ENCODE measurements around the gene CATSPER1.
A peak's percentile ranks its signal among the peaks of the same experiment; 100 is the strongest.

CATSPER1 gene

DNA sequence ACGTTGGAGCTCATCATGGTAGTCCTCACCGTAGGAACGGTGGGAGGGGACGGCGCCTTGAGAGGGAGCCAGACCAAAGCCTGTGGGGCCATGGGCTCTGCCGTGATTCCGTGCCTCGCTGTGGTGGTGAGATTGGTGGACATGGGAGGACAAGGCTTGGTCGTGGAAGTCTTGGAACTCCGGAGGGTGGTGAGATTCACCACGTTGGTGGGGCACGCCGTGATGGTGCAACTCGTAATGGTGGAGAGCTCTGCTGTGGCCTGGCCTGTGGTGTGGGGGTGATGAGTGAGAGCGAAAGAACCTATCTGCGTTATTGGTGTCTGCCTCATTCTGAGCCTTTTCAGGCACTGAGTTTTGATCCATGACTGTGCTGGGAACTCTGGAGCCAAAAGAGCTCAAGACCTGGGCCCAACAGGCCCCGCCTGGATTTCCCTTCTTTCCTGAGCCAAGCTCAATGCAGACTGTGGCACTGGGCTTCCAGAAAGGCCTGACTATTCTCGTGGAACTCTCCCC lies at the start of gene CATSPER1:
CATSPER1 (minus strand) TSS at position 463 of the 513 bp plus-strand sequence; CDS start at position 363, 100 bp downstream.
- Histone ChIP-seq H3K4me3 (ENCODE audit: low read length) (no peak within 1 kb of the TSS), H3K9ac (ENCODE audit: low read depth, low read length) (no peak within 1 kb of the TSS), H3K36me3 (ENCODE audit: insufficient read depth, low read depth, low read length) (no peaks in the 10 kb centered on the region), H3K4me1 (ENCODE audit: insufficient read depth, low read length) (no peaks in the 10 kb centered on the region), H3K27me3 (ENCODE audit: insufficient read depth, low read length) (peaks cover 26% of the 10 kb centered on the region), H3K9me3 (ENCODE audit: insufficient read depth, low read depth, low read length) (no peaks in the 10 kb centered on the region), H3K27ac (ENCODE audit: low read length) (no peak within 1 kb of the TSS)

GRCh38 chr11:66075273-66075672 lies 49.0 kb upstream of the CATSPER1 start:
- no peaks in the 10 kb centered on the region; the same call in 1 of the 2 replicates for H3K27me3 ChIP-seq (ENCODE audit: insufficient read depth, low read length)
- no peak overlapping the region for H3K4me3 ChIP-seq (ENCODE audit: low read length)
- peaks cover 5% of the 10 kb centered on the region; the same call in 1 of the 2 replicates for H3K36me3 ChIP-seq (ENCODE audit: insufficient read depth, low read depth, low read length)
- no peak overlapping the region for H3K27ac ChIP-seq (ENCODE audit: low read length)
- no peaks in the 10 kb centered on the region for H3K9me3 ChIP-seq (ENCODE audit: insufficient read depth, low read depth, low read length)
- H3K4me1 ChIP-seq (ENCODE audit: insufficient read depth, low read length) = peaks cover 5% of the 10 kb centered on the region; the same call in 1 of the 2 replicates
- H3K9ac ChIP-seq (ENCODE audit: low read depth, low read length) = no peak overlapping the region

DNA sequence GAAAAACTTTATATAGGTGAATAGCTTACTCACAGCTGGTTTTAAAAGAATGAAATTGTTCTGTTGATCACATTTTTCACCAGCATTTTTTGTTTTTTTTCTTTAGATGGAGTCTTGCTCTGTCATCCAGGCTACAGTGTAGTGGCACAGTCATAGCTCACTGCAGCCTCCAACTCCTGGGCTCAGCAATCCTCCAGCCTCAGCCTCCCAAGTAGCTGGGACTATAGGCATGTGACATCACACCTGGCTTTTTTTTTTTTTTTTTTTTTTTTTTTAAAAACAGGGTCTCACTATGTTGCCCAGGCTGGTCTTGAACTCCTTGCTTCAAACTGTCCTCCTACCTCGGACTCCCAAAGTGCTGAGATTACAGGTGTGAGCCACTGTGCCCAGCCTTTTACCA lies 47.4 kb upstream of the CATSPER1 start:
- H3K27ac ChIP-seq (ENCODE audit: low read length) = no peak overlapping the region

DNA sequence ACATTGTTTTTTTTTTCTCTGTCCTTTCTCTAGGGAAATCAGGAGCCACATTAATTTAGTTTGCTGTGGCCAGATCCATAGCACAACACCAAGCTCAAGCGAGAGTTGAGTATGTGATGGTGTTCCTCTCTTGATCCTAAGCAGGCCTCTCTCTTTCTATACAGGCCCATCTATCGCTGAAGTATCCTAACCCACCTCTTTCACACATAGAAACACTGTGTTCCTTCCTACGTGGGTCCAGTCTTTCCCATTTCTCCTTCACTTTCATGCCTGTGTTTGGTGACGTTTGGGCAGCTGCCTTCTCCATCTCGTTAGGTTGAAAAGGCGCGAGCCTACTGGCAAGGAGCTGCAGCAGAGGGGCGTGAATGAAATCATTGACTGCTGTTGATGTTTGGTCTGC lies 46.2 kb upstream of the CATSPER1 start:
- H3K4me1 ChIP-seq (ENCODE audit: insufficient read depth, low read length) = peaks cover 11% of the 10 kb centered on the region
- peaks cover 22% of the 10 kb centered on the region for H3K36me3 ChIP-seq (ENCODE audit: insufficient read depth, low read depth, low read length)
- no peak overlapping the region for H3K27ac ChIP-seq (ENCODE audit: low read length)
- no peak overlapping the region for H3K4me3 ChIP-seq (ENCODE audit: low read length)
- H3K27me3 ChIP-seq (ENCODE audit: insufficient read depth, low read length) = no peaks in the 10 kb centered on the region; the same call in 1 of the 2 replicates
- H3K9me3 ChIP-seq (ENCODE audit: insufficient read depth, low read depth, low read length) = no peaks in the 10 kb centered on the region
- no peak overlapping the region for H3K9ac ChIP-seq (ENCODE audit: low read depth, low read length)

More for the DNA sequence above, 47.4 kb upstream of the CATSPER1 start:
- no peaks in the 10 kb centered on the region; the same call in 1 of the 2 replicates for H3K27me3 ChIP-seq (ENCODE audit: insufficient read depth, low read length)
- peaks cover 11% of the 10 kb centered on the region for H3K4me1 ChIP-seq (ENCODE audit: insufficient read depth, low read length)
- no peaks in the 10 kb centered on the region for H3K9me3 ChIP-seq (ENCODE audit: insufficient read depth, low read depth, low read length)
- H3K4me3 ChIP-seq (ENCODE audit: low read length) = no peak overlapping the region
- no peak overlapping the region for H3K9ac ChIP-seq (ENCODE audit: low read depth, low read length)
- H3K36me3 ChIP-seq (ENCODE audit: insufficient read depth, low read depth, low read length) = peaks cover 11% of the 10 kb centered on the region

DNA sequence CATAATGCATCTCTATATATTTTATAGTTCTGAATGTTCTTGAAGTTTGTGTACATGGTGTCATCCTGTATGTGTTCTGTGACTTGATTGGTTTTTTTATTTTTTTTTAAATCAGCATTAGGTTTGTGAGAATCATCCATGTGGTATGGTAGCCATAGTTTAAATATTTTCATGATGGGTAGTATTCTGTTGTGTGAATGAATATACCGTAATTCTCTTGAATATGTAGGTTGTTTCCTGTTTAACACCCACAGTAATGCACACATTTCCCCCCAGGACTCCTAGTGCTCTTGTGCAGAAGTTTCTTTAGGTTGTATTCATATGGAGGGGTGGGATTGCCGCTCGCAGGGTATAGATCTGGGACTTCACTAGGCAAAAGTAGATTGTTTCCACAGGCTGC lies 45.8 kb upstream of the CATSPER1 start:
- Histone ChIP-seq H3K9me3 (ENCODE audit: insufficient read depth, low read depth, low read length) (no peaks in the 10 kb centered on the region), H3K4me3 (ENCODE audit: low read length) (0 out of 2 replicates have a peak overlapping the region, but pooled peaks have one; percentile 81), H3K27ac (ENCODE audit: low read length) (no peak overlapping the region), H3K9ac (ENCODE audit: low read depth, low read length) (no peak overlapping the region), H3K27me3 (ENCODE audit: insufficient read depth, low read length) (no peaks in the 10 kb centered on the region; the same call in 1 of the 2 replicates), H3K36me3 (ENCODE audit: insufficient read depth, low read depth, low read length) (peaks cover 26% of the 10 kb centered on the region), H3K4me1 (ENCODE audit: insufficient read depth, low read length) (peaks cover 11% of the 10 kb centered on the region)

- Histone ChIP-seq H3K27ac (ENCODE audit: low read length) (no peak overlapping the region), H3K4me1 (ENCODE audit: insufficient read depth, low read length) (peaks cover 11% of the 10 kb centered on the region), H3K36me3 (ENCODE audit: insufficient read depth, low read depth, low read length) (peaks cover 33% of the 10 kb centered on the region), H3K9me3 (ENCODE audit: insufficient read depth, low read depth, low read length) (no peaks in the 10 kb centered on the region), H3K4me3 (ENCODE audit: low read length) (peak overlapping the region; percentile 81), H3K9ac (ENCODE audit: low read depth, low read length) (peak overlapping the region; percentile 64; the same call in 1 of the 2 replicates), H3K27me3 (ENCODE audit: insufficient read depth, low read length) (no peaks in the 10 kb centered on the region; the same call in 1 of the 2 replicates)
These were observed 45.1 kb upstream of the CATSPER1 start for GRCh38 chr11:66071381-66071801.

- Histone ChIP-seq H3K27me3 (ENCODE audit: insufficient read depth, low read length) (no peaks in the 10 kb centered on the region; the same call in 1 of the 2 replicates), H3K36me3 (ENCODE audit: insufficient read depth, low read depth, low read length) (peaks cover 39% of the 10 kb centered on the region), H3K4me1 (ENCODE audit: insufficient read depth, low read length) (peaks cover 11% of the 10 kb centered on the region), H3K27ac (ENCODE audit: low read length) (no peak overlapping the region), H3K9ac (ENCODE audit: low read depth, low read length) (peak overlapping the region; percentile 64; the same call in 1 of the 2 replicates), H3K9me3 (ENCODE audit: insufficient read depth, low read depth, low read length) (no peaks in the 10 kb centered on the region), H3K4me3 (ENCODE audit: low read length) (peak overlapping the region; percentile 81)
These were observed 44.5 kb upstream of the CATSPER1 start for GRCh38 chr11:66070604-66071380.

GRCh38 chr11:66069715-66070603 lies 43.7 kb upstream of the CATSPER1 start, which contains the start of gene PACS1:
PACS1 (plus strand) TSS chr11:66070272; CDS start chr11:66070487, 215 bp downstream.
- peak within 1 kb of the TSS; percentile 64; the same call in 1 of the 2 replicates for H3K9ac ChIP-seq (ENCODE audit: low read depth, low read length)
- H3K36me3 ChIP-seq (ENCODE audit: insufficient read depth, low read depth, low read length) = peaks cover 47% of the 10 kb centered on the region
- H3K4me1 ChIP-seq (ENCODE audit: insufficient read depth, low read length) = peaks cover 11% of the 10 kb centered on the region
- H3K9me3 ChIP-seq (ENCODE audit: insufficient read depth, low read depth, low read length) = no peaks in the 10 kb centered on the region
- peak within 1 kb of the TSS; percentile 81 for H3K4me3 ChIP-seq (ENCODE audit: low read length)
- no peaks in the 10 kb centered on the region; the same call in 1 of the 2 replicates for H3K27me3 ChIP-seq (ENCODE audit: insufficient read depth, low read length)
- no peak within 1 kb of the TSS for H3K27ac ChIP-seq (ENCODE audit: low read length)

DNA sequence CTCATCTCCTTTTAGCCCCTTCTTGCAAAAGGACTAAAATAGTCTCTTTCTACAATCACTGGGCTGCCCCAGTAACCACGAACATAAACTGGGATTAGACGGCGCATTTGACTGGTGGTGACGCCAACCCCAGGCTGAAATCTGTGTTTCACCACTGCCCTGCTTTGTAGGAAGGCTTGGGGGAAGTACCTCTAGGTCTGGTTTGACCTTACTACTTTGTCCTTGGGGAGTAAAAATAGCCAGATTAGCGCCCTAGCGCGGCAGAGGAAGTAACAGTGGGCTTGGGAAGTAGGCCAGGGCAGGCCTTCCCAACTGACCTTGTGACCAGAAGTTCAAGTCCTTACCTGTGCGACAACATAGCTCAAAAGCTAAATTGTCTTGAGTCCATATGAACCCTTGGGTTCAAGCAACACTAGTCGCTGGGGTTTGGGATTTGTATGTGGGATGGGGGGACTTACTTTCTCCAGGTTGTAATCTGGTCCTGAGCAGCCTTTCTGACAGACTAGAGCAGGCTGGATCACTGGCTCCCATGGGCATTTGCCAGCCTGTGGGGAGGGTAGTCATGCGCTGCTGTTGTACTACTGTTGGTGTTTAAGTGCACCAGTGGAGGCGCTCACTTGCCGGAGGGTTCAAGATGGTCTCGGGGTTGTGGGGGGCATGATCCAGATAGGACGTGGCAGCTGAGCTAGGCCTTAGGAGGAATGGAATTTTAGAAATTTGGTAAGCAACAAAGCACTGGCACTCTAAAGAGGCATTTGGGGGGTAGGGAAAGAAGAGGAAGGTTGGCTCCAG lies 42.8 kb upstream of the CATSPER1 start:
- no peaks in the 10 kb centered on the region; the same call in 1 of the 2 replicates for H3K27me3 ChIP-seq (ENCODE audit: insufficient read depth, low read length)
- H3K9ac ChIP-seq (ENCODE audit: low read depth, low read length) = peak overlapping the region; percentile 56; the same call in 1 of the 2 replicates
- H3K27ac ChIP-seq (ENCODE audit: low read length) = no peak overlapping the region
- peak overlapping the region; percentile 81; the same call in 1 of the 2 replicates for H3K4me3 ChIP-seq (ENCODE audit: low read length)
- H3K9me3 ChIP-seq (ENCODE audit: insufficient read depth, low read depth, low read length) = no peaks in the 10 kb centered on the region
- peaks cover 51% of the 10 kb centered on the region for H3K36me3 ChIP-seq (ENCODE audit: insufficient read depth, low read depth, low read length)
- H3K4me1 ChIP-seq (ENCODE audit: insufficient read depth, low read length) = peaks cover 11% of the 10 kb centered on the region

GRCh38 chr11:66068154-66068821 lies 42.0 kb upstream of the CATSPER1 start:
- no peaks in the 10 kb centered on the region for H3K9me3 ChIP-seq (ENCODE audit: insufficient read depth, low read depth, low read length)
- no peak overlapping the region for H3K27ac ChIP-seq (ENCODE audit: low read length)
- no peak overlapping the region for H3K9ac ChIP-seq (ENCODE audit: low read depth, low read length)
- H3K4me3 ChIP-seq (ENCODE audit: low read length) = no peak overlapping the region
- no peaks in the 10 kb centered on the region; the same call in 1 of the 2 replicates for H3K27me3 ChIP-seq (ENCODE audit: insufficient read depth, low read length)
- H3K36me3 ChIP-seq (ENCODE audit: insufficient read depth, low read depth, low read length) = peaks cover 58% of the 10 kb centered on the region
- peaks cover 11% of the 10 kb centered on the region for H3K4me1 ChIP-seq (ENCODE audit: insufficient read depth, low read length)

All from iPS-20b (cell line).